Lower leg skin (tissue), 3 donors: ENCODE measurements around the gene BAHCC1.

Source experiments
- POLR2A ChIP-seq, 2 donors: fragments of 450-650 bp; IDR thresholded peaks; one replicate each; pipeline ENCODE4 v1.6.1; 2016 to 2017; ENCODE audit warnings: antibody characterized with exemption in 2 of 2, mild to moderate bottlenecking in 1 of 2, moderate library complexity in 1 of 2
- TF ChIP-seq, protein P1 (sequence below), 3 donors: fragments of 450-650 bp; IDR thresholded peaks; one replicate each; pipeline ENCODE4 v1.5.1; 2016; ENCODE audit warnings: antibody characterized with exemption in 3 of 3, mild to moderate bottlenecking in 3 of 3, moderate library complexity in 2 of 3

DNA sequence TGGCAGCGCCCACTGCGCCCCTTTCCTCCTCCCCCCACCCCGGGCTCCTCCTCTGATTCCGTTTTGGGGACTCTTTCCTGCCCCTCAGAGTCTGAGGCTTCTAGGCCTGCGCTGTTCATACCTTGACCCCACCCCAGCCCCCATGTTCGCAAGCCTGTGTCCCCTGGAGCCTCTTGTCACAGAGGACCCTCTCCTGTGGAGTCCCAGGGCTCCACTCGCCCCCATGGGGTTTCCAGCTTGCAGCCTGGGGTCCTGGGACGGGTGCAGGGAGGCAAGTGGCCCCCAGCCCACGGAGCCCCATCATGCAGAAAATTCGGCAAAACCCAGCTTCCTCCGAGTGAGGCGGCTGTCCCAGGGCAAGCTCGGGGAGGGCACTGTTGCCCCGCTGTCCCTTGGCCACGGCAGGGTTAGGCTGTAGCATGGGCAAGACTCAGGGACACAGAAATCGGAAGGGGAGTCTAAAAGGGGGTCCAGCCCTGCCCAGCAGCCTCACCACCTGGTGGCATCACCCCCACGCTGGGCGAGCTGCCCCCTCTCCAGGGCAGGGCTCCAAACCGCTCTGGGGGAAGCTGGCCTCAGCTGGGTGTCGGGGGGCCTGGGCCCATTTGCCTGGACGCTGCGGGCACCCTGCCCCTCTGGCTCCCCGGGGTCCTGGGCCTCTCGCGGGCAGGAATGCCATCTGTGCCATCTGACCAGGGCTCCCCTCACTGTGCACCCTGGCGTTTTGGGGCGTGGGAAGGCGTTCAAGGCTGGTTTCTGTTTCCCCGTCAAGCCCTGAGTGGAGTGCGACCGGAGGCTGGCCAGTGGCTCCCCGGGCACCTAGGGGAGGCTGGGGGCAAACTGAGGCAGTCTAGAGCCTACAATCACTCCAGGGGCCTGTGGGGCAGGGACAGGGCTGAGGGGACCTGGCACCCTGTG lies 11.5 kb upstream of the BAHCC1 start:
- TF ChIP-seq, protein P1, sequence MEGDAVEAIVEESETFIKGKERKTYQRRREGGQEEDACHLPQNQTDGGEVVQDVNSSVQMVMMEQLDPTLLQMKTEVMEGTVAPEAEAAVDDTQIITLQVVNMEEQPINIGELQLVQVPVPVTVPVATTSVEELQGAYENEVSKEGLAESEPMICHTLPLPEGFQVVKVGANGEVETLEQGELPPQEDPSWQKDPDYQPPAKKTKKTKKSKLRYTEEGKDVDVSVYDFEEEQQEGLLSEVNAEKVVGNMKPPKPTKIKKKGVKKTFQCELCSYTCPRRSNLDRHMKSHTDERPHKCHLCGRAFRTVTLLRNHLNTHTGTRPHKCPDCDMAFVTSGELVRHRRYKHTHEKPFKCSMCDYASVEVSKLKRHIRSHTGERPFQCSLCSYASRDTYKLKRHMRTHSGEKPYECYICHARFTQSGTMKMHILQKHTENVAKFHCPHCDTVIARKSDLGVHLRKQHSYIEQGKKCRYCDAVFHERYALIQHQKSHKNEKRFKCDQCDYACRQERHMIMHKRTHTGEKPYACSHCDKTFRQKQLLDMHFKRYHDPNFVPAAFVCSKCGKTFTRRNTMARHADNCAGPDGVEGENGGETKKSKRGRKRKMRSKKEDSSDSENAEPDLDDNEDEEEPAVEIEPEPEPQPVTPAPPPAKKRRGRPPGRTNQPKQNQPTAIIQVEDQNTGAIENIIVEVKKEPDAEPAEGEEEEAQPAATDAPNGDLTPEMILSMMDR (IDR thresholded peaks at IDR 0.05), result no peak
- TF ChIP-seq POLR2A (IDR thresholded peaks at IDR 0.05), result no peak
